GM21737 (cell line): Measurements from ENCODE around the gene SYNGR3.
"Not testable (repeated sequence)": the region's sequence is repeated elsewhere in the genome, so short reads cannot be mapped to it uniquely, and the experiment has no call there.

Source experiments
- ATAC-seq: cut with Tn5 transposase; IDR thresholded peaks from one replicate; pipeline ENCODE4 v1.9.1; 2021; ENCODE audit warnings: mild to moderate bottlenecking, moderate library complexity; ENCODE audit not compliant: unreplicated experiment

Gene SYNGR3

GRCh38 chr16:2008009-2008526 is 18.3 kb downstream of the SYNGR3 start:
- no peak for ATAC-seq

GRCh38 chr16:2008631-2009163 is 18.9 kb downstream of the SYNGR3 start:
- ATAC-seq, result peak; percentile 7

- ATAC-seq, result peak; percentile 21
Observed at GRCh38 chr16:2009164-2009711, 19.5 kb downstream of the SYNGR3 start.

- ATAC-seq, result peak; percentile 82
Observed at GRCh38 chr16:2009791-2010510, 20.2 kb downstream of the SYNGR3 start, which contains the start of gene ZNF598. Gene ZNF598, minus strand, starts transcription at chr16:2009821.

GRCh38 chr16:2011726-2012125 is 22.0 kb downstream of the SYNGR3 start:
- ATAC-seq, result not testable (repeated sequence)

- ATAC-seq, result no peak
Observed at GRCh38 chr16:2013527-2013926, 23.8 kb downstream of the SYNGR3 start.

GRCh38 chr16:2015117-2015946 is 25.6 kb downstream of the SYNGR3 start:
- ATAC-seq, result no peak

GRCh38 chr16:2015947-2016208 is 26.1 kb downstream of the SYNGR3 start:
- ATAC-seq, result no peak

- ATAC-seq, result no peak
Observed at GRCh38 chr16:2016407-2016922, 26.7 kb downstream of the SYNGR3 start.

- no peak for ATAC-seq
Observed at GRCh38 chr16:2019518-2019920, 29.7 kb downstream of the SYNGR3 start, which contains the start of gene NPW. Gene NPW, plus strand, starts transcription at chr16:2019785.

- no peak for ATAC-seq
Observed at GRCh38 chr16:2019921-2020831, 30.4 kb downstream of the SYNGR3 start.

- ATAC-seq, result no peak
Observed at GRCh38 chr16:2022723-2023091, 32.9 kb downstream of the SYNGR3 start.

GRCh38 chr16:2023092-2024031 is 33.6 kb downstream of the SYNGR3 start:
- ATAC-seq, result peak; percentile 64

- no peak for ATAC-seq
Observed at GRCh38 chr16:2024032-2024420, 34.3 kb downstream of the SYNGR3 start.

GRCh38 chr16:2025251-2025650 is 35.5 kb downstream of the SYNGR3 start:
- ATAC-seq, result no peak

GRCh38 chr16:2025878-2026460 is 36.2 kb downstream of the SYNGR3 start:
- no peak for ATAC-seq

- no peak for ATAC-seq
Observed at GRCh38 chr16:2026461-2027023, 36.8 kb downstream of the SYNGR3 start, which contains the start of gene NHERF2. Gene NHERF2, plus strand, starts transcription at chr16:2026902. Its CDS starts 104 bp downstream, at chr16:2027006.
